Measurements from ENCODE around the gene SLIT1.

Gene SLIT1

DNA sequence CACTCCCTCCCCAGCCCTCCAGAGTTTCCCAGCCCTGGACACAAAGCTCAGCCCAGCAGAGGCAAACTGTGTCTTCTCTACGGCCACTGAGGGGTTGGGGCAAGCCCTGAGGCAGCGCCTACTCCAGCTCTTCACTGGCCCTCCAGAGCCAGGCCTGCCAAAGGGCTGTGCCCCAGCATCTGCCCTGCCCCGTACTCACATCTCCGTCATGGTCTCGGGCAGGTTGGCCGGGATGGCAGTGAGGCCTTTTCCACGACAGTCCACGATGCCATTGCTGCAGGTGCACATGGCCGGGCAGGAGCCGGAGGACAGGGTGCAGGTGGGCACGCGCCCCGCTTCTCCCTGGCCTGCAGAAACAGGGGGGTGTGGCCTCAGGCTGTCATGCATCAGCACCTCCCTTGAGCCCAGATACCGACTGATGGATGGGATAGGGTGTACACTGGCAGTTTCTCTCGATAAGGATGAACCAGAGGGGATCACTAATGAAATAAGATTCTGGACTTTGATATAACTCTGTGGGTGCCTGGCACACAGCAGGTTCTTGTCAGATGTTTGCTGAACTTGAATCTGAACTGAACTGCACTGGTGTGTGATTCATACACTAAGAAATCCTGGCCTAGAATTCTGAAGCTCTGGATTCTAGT lies 125.2 kb downstream of the SLIT1 start:
- DNase-seq = no peak

DNA sequence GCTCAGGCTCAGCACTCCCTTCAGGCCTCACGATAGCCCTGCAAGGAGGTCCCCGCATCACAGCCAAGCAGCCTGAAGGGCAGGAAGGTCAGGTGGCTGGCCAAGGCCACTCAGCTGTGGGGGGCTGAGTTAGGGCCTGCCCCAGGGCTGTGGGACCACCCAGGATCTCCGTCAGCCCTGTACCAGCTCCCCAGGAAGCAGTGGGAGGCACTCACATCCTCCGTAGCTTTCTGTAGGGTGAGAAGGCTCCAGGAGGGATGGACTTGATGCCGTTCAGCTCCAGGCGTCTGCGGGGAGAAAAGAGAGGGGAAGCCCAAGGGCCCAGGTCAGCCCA lies 125.9 kb downstream of the SLIT1 start:
- DNase-seq = no peak

DNA sequence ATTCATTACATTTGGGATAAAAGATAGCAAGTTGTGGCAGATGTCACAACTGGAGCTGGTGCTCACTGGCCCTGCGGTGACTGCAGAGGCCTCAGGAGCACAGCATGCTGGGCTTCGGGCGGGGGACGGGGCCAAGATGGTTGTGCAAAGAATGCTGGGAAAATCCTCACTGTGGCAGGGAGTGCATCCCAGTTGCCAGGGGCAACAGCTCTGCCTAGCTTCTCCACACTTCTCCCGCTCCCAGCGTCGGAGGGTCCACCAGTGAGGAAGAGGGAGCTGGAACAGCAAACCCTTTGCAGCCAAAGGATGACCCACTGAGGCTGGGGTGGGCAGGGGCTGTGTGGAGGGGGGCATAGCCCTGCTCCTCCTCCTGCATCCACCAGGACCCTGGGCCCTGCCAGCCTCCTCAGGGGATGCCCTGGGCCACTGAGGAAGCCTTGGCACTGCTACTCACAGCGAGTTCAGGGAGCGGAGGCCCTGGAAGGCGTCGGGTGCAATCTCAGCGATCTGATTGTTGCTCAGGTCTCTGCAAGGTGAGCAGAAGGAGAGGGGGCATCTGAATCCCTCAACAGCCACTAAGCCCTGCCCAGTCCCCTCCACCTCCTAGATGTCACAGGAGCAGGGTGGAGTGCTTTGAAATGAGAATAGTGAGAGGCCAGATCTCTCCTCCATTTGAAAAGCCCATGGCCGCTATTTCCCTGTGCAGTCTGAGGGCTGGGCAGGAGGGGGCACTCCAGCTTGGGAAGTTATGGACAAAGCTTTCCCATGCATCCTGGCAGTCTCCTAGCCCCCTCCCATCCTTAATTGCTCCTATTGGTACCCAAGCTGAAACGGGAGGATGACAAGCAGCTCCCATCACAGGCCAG lies 126.5 kb downstream of the SLIT1 start:
- DNase-seq = no peak

DNA sequence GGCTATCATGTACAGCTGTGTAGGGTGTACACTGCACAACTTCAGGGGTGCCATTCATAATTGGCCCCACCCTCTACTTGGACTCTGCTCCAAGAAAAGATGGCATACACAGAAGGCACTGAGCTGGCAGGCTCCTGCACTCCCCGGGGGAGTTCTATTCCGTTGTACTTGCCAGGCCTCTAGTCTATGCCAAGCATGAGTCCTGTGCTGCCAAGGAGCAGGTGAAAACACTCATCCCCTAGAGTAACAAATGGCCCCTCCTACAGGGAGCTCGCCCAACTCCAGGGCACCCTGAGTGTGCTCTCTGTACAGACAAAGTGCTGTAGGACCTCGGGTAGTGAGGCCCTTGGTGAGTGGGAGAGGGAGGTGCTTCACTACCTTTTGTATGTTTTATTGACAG lies 127.2 kb downstream of the SLIT1 start:
- no peak for DNase-seq

DNA sequence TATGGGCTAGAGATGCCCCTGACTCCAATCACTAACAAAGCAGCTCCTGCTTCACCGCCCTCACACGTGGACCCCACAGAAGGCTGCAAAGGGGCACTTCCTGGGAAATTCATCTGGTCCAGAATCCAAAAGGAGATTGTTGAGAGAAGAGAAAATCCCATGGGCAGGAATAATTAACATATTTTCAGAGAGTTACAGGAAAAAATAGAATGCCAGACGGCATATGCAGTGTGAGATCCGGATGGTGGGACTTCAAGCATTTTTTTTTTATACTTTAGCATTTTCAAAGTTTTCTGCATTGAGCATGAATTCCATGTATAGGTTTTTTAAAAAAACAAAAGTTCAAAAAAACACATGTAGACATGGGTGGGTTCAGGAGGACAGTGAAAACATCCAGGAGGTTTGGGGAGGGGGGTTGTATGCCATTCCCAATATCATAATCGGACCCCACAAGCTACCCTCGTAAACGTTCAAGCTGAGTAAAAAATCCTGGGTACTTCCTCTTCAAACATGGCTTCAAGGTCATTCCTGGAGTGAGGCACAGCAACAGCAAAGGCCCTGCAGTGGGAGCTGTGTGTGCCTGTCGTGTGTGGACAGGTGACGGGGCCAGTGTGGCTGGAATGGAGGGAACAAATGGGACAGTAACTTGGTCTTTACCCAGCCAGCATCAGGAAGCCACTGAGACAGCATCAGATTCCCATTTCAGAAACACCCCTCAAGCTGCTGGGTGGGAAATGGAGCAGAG lies 128.1 kb downstream of the SLIT1 start:
- DNase-seq = no peak

DNA sequence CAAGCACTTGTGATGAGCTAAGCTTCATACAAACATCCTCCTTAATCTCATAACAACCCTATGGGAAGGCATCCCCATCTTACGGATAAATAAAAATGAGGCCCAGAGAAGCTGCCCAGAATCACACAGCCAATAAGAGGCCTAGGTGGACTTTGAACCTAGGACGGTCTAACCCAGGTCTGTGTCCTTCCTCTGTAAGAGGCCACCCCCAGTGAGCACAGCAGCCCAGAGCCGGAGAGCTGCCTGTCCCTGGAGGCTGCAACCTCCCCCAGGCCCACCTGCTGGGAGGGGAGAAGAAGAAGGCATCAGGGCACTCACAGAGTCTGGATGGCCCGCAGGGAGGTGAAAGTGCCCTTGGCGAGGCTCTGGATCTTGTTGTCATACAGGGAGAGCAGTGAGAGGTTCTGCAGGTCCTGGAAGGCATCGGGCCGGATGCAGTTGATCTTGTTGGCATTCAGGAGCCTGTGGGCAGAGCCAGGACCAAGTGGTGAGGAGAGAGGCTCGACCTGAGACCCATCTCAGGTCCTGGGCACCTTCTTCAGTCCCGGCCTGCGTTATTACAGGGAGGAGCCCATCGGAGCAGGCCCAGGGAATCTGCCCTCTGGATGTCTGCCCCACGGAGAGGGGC lies 129.6 kb downstream of the SLIT1 start:
- no peak for DNase-seq

DNA sequence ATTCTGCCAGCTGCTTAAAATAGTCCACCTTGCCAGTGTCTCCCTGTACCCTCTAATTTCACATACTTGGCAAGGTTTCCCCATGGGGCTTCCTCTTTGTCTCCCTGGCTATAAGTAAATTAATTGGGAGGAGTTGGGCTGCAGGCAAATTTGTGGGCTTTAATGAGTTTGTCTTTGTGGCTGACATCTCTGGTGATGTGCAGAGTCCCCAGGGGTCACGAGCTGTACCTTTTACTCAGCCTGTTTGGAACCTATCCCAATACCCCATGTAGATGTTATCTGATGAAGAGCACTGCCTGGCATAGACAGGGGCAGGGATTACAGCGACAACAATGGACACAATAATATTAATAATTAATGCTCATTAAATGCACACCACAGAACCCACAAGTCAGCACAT lies 132.5 kb downstream of the SLIT1 start:
- DNase-seq = no peak

DNA sequence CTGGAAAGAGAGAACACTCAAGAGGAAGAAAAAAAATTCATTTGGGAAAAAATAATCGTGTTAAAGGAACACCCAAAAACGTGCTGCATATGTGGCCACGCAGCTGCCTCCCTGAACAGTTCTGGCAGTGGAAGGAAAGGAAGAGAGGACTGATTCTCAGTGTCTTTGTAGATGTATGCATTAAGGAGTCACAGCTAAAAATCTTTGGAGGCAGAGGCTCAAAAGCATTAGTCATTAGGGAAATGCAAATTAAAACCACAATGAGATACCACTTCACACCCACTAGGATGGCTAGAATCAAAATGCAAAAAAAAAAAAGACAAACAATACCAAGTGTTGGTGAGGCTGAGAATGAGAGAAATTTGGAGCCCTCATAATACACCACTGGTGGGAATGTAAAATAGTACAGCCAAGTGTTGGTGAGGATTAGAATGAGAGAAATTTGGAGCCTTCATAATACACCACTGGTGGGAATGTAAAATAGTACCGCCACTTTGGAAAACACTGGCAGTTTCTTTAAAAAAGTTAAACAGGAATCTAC lies 134.7 kb downstream of the SLIT1 start:
- DNase-seq = no peak

DNA sequence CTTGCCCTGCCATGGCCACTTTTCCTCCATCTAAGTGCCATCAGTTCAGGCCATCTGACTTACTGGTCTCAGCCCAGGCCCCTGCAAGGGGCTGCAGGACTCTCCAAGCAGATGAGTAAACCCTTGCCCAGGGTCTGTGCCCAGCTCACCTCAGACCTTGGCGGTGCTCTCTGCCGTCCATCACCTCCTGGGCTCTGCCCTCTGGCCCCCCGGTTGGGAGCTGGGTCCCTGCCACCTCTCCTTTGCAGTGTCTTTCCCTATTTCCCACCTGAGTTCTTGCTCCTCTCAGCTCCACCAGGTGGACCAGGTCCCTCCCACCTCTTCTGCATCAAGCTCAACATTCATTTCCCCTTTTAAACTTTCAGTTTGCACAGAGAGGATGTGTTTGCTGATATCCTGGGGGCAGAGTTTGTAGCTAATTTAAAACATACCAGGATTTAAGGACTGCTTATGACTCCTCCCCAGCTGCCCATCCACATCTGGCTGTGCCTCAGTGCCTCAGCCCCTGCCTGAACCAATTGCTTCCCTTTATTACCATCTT lies 135.5 kb downstream of the SLIT1 start:
- DNase-seq = no peak

DNA sequence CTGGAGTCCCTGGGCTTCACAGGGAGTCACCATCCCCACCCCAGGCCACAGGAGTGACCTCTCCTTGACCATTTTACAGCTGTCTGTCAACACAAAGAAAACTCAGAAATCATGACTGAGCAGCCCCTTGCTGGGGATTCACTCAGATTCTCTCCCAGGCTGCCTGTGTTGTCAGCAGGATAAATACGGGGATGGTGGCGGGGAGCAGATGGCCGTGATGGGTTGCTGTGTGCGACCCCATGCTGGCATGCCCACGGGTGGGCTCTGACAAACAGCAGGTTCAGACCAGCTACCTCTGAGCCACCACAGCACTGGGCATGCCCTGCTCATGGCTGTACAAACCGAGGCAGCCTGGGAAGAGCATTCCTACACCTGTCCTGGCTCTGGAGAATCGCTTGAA lies 136.1 kb downstream of the SLIT1 start:
- no peak for DNase-seq

DNA sequence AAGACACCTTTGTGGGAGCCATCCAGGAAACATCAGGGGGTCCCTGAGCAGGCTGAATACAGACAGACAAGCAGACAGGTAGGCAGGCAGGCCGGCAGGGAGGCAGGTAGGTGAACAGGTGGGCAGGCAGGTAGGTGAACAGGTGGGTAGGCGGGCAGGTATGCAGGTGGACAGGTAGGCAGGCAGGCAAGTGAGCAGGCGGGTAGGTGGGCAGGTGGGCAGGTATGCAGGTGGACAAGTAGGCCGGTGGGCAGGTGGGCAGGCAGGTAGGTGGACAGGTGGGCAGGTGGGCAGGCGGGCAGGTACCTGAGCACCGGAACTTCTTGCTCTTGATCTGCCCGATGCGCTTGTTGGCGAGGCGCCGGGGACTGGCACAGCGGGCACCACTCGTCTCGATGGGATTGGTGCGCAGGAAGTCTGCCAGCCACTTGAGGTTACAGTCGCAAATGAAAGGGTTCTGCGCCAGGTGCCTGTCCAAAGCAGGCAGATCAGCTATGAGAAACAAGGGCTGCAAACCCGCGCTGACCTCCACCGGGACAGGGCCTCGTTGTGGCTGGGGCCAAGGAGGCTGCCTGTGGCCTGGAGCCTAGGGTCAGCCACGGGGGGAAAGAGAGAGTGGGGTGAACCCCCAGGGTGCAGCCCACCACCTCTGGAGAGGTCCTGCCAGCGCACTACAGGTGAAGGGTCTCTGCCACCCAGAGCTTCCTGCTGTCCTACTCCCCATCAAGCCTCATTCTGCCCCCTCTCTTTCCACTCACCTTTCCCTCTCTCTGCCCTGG lies 136.9 kb downstream of the SLIT1 start:
- DNase-seq = no peak

DNA sequence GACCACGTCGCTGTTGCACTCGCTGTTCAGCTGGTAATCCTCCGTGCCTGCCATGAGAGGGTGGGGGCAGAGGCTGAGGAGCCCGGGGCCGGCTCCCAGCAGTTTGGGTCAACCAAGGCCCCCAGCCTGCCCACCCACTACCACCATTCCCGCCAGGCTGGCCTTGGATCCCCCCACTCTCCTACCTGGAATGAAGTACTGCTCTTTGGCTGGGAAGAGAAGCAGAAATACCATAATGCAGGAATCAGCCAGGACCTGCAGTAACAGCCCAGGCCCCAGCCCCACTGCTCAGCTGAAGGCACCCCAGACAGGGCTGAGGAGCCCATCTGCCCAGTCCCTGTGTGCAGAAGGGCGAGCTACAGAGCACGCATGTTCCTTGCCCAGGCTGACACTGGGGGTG lies 138.0 kb downstream of the SLIT1 start:
- no peak for DNase-seq

DNA sequence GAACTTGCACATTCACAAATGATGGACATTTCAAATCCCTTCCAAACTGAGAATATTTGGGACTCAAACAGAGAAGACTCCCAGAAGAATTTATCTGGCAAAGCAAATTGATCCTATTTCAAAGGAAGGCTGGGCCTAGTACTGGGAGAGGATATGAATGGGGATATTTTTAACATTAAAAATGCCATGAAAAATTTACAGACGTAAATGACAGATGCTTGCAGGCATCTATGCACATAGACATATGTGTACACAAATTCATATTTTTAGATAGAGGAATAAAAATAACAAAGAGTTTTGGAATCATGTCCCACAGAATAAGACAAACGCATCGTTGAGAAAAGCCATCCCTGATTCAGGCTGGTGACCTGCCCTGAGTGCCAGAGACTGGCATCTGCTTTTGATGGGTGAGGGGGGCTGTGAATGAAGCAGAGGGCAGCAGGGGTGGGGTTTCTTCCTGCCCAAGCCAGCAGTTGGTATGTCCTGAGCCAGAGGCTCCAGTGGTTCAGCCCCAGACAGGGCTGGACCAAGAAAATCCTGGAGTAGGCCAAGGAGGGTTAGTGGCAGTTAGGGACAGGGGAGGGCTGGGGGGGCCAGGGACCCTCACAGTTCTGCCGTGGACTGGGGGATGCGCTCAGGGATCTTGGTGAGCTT lies 138.5 kb downstream of the SLIT1 start:
- DNase-seq = no peak

DNA sequence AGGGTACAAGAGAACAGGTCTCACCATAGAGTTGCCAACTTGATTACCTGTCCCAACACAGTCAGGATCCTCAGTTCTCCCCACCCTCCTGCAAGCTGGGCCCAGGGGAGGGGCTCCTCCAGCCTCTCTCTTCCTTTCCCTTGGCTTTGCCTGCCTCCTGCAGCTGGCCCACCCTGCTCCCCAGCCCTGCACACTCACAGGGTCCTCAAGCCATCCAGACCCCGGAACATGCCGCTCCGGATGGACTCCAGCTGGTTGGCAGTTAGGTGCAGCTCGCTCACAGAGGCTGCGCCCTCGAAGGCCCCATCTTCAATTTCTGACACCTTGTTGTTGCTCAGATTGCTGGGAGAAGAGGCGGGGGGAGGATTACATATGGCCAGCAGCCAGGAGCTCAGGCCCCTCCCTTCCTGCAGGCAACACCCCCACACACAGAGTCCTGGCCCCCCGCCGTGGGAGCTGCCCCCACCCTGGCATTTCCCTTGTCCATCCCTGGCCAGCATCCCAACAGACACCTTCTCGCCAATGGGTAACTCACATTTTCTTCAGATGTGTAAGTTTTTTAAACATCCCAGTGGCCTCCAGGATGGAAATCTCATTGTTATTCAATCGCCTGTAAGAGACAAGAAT lies 139.2 kb downstream of the SLIT1 start:
- no peak for DNase-seq

DNA sequence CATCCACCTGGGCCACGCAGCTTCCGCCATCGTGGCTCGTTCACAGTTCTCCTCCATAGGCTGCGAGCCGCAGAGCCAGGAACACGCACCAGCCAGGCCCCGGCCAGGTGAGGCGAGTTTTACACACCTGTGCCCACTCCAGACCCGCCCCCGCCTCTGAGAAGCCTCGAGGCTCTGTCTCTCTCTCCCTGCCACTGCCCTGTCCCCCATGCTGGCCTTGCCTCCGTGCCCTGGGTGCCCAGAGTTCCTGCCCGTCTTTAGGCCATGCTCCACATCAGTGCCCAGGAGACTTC lies 142.2 kb downstream of the SLIT1 start:
- DNase-seq = no peak

DNA sequence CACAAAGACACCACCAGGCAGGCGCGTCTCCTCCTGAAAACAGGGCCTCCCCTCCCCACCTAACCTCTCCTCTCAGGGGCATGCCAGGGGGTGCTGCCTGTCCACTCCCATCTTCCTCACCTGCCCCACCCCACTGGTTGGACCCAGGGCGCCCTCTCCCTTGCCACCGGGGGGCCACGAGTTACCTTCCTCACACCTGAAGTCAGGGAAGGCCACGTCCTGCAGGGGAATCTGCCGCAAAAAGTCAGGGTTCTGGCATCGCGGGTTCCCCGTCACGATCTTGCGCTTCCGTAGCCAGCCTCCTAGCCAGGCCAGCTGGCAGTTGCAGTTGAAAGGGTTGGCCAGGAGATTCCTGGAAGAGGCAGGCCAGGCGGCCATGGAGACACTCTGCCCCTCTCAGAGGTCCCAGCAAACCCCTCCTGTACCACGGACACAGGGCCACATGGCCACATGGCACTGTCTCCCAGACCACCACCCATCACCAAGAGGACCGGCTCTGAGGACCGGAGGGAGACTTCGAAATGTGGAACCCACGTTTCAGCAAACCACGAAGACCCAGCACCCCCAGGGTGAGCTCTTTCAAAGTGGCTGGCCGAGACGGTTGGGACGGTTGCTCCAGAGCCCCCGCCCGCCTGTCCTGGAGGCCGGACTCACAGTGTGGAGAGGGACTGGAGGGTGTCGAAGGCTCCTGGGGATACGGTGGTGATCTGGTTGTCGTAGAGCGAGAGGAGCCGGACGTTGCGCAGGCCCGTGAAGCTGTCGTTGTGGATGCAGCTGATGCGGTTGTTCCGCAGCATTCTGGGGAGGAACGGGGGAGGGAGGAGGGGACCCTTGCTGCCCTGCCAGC lies 142.8 kb downstream of the SLIT1 start:
- no peak for DNase-seq

DNA sequence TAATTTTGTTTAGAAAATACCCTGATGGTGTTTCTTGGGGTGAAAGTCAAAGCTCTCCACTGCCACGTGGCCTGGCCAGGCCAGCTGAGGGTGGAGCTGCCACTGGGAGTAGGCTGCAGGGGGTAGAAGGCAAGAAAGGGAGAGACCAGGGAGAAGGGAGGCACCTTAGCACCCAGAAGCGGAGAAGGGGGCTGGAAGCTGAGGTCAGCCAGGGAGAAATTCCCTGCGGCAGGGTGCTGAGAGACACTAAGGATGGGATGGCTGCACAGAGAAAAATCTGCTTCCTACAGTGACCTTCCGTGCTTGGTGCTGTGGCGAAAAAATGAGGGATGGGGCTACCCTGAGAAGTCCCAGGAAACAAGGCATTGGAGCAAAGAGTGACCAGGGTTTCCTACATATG lies 143.7 kb downstream of the SLIT1 start:
- no peak for DNase-seq

DNA sequence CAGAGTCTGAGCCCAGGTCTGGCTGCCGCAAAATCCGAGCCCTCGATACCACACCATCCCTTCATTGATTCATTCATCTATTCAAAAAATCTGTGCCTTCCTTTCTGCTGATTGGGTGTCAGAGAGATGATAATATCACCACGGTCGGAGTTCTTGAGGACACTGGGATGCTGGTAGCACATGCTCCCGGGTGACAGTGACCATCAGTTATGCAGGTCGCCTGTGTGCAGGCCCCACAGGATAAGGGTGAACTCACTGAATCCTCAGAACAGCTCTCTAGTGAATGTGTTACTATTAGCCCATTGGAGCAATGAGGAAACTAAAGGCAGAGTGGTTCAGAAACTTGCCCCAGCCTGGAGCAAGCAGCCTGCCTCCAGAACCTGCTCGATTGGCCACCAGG lies 145.1 kb downstream of the SLIT1 start:
- DNase-seq = no peak

DNA sequence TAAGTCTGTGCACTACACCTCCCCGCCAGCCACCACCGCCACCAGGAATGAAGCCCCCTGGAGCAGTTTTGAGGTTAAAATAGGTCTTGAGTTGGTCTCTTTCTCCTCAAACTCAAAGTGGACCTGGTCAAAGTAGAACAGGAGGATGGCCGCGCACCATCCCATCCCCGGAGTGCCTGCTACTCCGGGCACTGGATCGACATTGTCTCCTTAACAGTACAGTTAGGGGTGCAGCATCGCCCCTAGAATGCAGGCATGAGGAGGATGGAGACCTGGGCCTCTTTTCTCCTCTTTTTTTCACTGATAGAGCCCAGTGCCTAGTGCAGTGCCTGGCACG lies 145.5 kb downstream of the SLIT1 start:
- DNase-seq = no peak

DNA sequence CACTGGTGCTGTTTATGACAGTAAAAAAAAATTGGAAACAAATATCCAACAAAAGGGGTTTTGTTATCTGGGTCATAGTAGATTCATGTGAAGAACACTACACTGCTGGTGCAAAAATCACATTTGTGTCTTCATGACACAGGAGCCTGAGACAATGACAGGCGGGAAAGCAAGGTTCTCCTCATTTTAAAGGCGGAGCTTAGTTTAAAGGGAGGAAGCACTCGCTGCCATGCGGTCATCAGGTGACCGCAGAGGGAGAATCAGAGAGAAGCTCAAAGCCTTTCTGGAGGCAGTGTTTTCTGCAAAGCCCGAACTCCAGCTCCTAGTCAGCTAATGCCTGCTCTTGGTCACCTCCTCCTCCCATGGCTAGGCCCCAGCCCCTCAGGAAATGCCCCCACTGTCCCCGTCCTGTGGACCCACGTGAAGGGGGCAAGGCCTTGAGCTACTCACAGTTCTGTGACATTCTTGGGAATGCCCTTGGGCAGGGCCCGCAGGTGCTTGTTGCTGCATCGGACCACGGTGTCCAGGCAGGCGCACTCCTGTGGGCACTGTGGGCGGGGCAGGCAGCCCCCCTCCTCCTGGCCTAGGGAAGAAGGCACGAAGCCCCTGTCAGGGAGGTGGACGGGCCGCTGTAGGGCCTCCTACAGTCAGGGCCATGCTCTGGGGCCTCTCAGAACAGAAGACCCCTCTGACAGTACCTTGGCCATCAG lies 146.1 kb downstream of the SLIT1 start:
- no peak for DNase-seq
